Progenitor cell of endocrine pancreas (in vitro differentiated cells): ENCODE results near the gene UBR2. TPM values are rescaled to one million over a fixed set of nuclear protein-coding genes. Genes with fewer than 3 reads are reported as not detected.
A peak's percentile ranks its signal among the peaks of the same experiment; 100 is the strongest.

ENCODE experiments used
- DNase-seq: peaks from one replicate; pipeline ENCODE4 v3.0.0; 2021; ENCODE audit warnings: low spot score; ENCODE audit not compliant: unreplicated experiment
- H3K27ac Mint-ChIP-seq: 2 replicates; pipeline ENCODE4 v1.8.0; 2021; ENCODE audit warnings: mild to moderate bottlenecking, moderate library complexity, mixed read lengths
- H3K27me3 Mint-ChIP-seq: 2 replicates; pipeline ENCODE4 v1.8.0; 2021; ENCODE audit warnings: mixed read lengths
- H3K36me3 Mint-ChIP-seq: 2 replicates; pipeline ENCODE4 v1.8.0; 2022; ENCODE audit warnings: mixed read lengths; ENCODE audit not compliant: insufficient read depth
- H3K4me1 Mint-ChIP-seq: 2 replicates; pipeline ENCODE4 v1.8.0; 2021; ENCODE audit warnings: low read depth, mixed read lengths
- H3K4me3 Mint-ChIP-seq: 2 replicates; pipeline ENCODE4 v1.8.0; 2021; ENCODE audit warnings: low read depth, mild to moderate bottlenecking, moderate library complexity, mixed read lengths
- H3K9me3 Mint-ChIP-seq: 2 replicates; pipeline ENCODE4 v1.8.0; 2021; ENCODE audit warnings: low read depth, mixed read lengths
- total RNA-seq: library from RNA; stranded (reverse); gene quantifications from 2 replicates; pipeline ENCODE4 v1.2.1, GENCODE V29; 2021
- TF ChIP-seq, protein P1 (sequence below): fragments of 200-600 bp; sonication (generic); IDR thresholded peaks from one replicate; pipeline ENCODE4 v1.5.0; 2021; ENCODE audit warnings: antibody characterized with exemption, mild to moderate bottlenecking; ENCODE audit not compliant: unreplicated experiment

The UBR2 gene
- total RNA-seq, 1 donor from 2014 or later = 31.9 TPM

DNA sequence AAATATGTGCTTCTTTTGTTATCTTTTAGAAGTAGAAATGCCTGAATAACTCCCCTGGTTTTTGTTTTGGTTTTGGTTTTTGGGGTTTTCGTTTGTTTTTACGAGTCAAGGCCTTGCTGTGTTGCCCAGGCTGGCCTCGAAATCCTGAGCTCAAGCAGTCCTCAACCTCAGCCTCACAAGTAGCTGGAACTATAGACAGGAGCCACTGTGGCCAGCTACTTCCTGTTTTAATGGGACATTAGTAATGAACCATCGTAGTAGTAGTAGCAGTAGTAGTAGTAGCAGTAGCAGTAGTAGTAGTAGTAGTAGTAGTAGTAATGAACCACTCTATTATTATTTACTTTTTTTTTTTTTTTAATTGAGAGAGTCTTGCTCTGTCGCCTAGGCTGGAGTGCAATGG is 66.0 kb downstream of the UBR2 start:
- no peaks in the 10 kb centered on the region for H3K9me3 Mint-ChIP-seq
- DNase-seq = no peak
- H3K4me1 Mint-ChIP-seq = peaks cover 4% of the 10 kb centered on the region
- H3K36me3 Mint-ChIP-seq = peaks cover 23% of the 10 kb centered on the region
- TF ChIP-seq, protein P1, sequence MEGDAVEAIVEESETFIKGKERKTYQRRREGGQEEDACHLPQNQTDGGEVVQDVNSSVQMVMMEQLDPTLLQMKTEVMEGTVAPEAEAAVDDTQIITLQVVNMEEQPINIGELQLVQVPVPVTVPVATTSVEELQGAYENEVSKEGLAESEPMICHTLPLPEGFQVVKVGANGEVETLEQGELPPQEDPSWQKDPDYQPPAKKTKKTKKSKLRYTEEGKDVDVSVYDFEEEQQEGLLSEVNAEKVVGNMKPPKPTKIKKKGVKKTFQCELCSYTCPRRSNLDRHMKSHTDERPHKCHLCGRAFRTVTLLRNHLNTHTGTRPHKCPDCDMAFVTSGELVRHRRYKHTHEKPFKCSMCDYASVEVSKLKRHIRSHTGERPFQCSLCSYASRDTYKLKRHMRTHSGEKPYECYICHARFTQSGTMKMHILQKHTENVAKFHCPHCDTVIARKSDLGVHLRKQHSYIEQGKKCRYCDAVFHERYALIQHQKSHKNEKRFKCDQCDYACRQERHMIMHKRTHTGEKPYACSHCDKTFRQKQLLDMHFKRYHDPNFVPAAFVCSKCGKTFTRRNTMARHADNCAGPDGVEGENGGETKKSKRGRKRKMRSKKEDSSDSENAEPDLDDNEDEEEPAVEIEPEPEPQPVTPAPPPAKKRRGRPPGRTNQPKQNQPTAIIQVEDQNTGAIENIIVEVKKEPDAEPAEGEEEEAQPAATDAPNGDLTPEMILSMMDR = no peak
- H3K4me3 Mint-ChIP-seq = no peak overlapping the region
- H3K27me3 Mint-ChIP-seq = no peaks in the 10 kb centered on the region
- H3K27ac Mint-ChIP-seq = no peak overlapping the region

DNA sequence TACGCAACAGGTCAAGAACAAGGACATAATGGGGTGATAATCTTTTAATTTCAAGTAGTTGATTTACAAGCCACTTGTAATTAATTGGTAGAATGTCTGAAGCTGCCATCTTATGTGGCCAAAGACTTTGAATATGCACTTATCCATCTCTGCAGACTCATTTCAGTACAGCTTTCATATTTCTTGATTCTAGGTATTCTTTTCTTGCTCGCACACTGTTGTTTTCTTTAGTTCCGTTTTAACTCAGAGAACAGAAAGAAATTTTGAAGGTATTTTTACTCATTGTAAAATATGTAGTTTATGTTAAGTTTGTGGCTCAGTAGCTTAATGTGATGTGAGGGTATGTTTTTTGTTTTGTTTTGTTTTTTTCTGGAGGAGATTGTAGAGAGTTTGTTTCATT is 73.9 kb downstream of the UBR2 start:
- no peak for DNase-seq
- Mint-ChIP-seq H3K4me3 (no peak overlapping the region), H3K4me1 (no peaks in the 10 kb centered on the region), H3K9me3 (no peaks in the 10 kb centered on the region), H3K27ac (no peak overlapping the region), H3K27me3 (no peaks in the 10 kb centered on the region), H3K36me3 (peaks cover 20% of the 10 kb centered on the region)
- TF ChIP-seq, protein P1 = no peak

DNA sequence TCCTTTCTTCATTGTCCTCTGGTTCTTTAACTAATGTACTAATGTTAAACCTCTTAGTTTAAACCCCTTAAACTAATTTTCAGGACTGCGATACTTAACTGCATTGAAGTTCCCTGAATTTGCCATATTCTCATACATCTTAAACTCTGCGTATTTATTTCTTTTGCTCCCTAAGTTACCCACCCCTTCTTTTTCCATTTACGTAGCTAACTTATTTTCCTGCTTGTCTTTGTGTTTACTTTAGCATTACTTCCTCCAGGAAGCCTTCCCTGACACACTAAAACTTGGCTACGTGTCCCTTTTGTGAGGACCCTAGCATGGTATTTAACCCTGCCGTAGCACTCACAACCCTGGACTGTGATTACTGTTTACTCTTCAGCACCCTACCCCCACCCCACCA is 79.0 kb downstream of the UBR2 start:
- Mint-ChIP-seq H3K4me1 (no peaks in the 10 kb centered on the region), H3K4me3 (no peak overlapping the region), H3K9me3 (no peaks in the 10 kb centered on the region), H3K27me3 (no peaks in the 10 kb centered on the region), H3K36me3 (peaks cover 22% of the 10 kb centered on the region), H3K27ac (peak overlapping the region; percentile 37)
- TF ChIP-seq, protein P1 = no peak
- no peak for DNase-seq

DNA sequence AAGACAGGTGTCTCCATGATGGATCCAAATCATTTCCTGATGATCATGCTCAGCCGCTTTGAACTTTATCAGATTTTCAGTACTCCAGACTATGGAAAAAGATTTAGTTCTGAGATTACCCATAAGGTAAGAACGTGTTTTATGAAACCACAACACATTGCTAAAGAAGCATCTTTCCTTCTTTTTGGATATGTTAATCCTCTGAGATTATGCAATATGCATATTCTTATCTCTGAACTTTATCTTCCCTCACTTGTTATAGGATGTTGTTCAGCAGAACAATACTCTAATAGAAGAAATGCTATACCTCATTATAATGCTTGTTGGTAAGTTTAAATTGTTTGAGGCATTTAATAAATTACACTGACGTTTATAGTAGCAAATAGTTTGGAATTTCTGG is 80.4 kb downstream of the UBR2 start:
- H3K27me3 Mint-ChIP-seq = no peaks in the 10 kb centered on the region
- no peak for DNase-seq

DNA sequence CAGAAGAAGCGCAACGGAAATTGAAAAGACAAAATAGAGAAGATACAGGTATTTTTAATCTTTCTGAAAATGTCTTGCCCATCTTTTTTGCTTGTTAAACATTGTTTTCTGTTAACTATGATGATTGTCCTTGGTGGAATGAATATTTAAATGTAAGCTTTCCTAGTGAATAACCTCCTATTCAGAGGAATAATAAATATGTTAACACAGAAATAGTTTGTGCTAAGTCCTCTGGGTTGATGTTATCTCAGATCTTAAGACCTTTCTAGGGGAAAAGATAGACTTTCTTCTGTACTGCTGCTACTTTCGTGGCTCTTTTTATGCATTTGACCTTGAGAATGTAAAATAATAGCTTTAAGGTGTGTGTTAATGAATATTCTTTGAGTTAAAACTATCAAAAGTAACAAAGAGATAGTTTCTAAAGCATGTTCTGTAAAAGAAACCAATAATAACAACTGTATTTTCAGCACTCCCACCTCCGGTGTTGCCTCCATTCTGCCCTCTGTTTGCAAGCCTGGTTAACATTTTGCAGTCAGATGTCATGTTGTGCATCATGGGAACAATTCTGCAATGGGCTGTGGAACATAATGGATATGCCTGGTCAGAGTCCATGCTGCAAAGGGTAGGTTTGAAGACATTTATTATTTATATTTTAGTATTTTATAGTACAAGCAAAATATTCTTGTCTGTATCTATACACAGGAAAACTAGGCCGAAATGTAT is 88.4 kb downstream of the UBR2 start:
- peaks cover 14% of the 10 kb centered on the region for H3K36me3 Mint-ChIP-seq
- no peak for DNase-seq
- H3K27me3 Mint-ChIP-seq = no peaks in the 10 kb centered on the region
- TF ChIP-seq, protein P1 = no peak
- no peak overlapping the region for H3K27ac Mint-ChIP-seq
- H3K4me1 Mint-ChIP-seq = no peaks in the 10 kb centered on the region
- H3K4me3 Mint-ChIP-seq = no peak overlapping the region
- no peaks in the 10 kb centered on the region for H3K9me3 Mint-ChIP-seq

More for the DNA sequence above, 80.4 kb downstream of the UBR2 start:
- H3K4me1 Mint-ChIP-seq = no peaks in the 10 kb centered on the region
- H3K27ac Mint-ChIP-seq = peak overlapping the region; percentile 73
- peaks cover 22% of the 10 kb centered on the region for H3K36me3 Mint-ChIP-seq
- no peak overlapping the region for H3K4me3 Mint-ChIP-seq
- TF ChIP-seq, protein P1 = no peak
- H3K9me3 Mint-ChIP-seq = no peaks in the 10 kb centered on the region
